HG02840 (cell line): ENCODE results near the gene FHIT.
"Not testable (repeated sequence)": the region's sequence is repeated elsewhere in the genome, so short reads cannot be mapped to it uniquely, and the experiment has no call there.

Source experiments
- ATAC-seq: cut with Tn5 transposase; IDR thresholded peaks from one replicate; pipeline ENCODE4 v1.9.1; 2021; ENCODE audit warnings: mild to moderate bottlenecking, moderate library complexity, moderate number of reproducible peaks; ENCODE audit not compliant: unreplicated experiment, low FRiP score

The FHIT gene

DNA sequence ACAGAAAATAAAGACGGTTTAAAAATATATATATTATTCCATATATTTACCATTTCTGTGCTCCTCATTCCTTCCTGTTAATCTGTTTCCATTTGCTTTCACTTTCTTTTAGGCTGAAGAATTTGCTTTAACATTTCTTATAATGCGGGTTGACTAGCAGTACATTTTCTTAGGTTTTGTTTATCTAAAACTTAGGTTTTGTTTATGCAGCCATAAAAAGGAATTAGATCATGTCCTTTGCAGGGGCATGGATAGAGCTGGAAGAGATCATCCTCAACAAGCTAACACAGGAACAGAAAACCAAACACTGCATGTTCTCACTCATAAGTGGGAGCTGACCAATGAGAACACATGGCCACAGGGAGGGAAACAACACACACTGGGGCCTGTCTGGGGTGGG is 578.1 kb downstream of the FHIT start:
- ATAC-seq: no peak

- ATAC-seq: not testable (repeated sequence)
Observed at GRCh38 chr3:60672337-60672736, 578.9 kb downstream of the FHIT start.

DNA sequence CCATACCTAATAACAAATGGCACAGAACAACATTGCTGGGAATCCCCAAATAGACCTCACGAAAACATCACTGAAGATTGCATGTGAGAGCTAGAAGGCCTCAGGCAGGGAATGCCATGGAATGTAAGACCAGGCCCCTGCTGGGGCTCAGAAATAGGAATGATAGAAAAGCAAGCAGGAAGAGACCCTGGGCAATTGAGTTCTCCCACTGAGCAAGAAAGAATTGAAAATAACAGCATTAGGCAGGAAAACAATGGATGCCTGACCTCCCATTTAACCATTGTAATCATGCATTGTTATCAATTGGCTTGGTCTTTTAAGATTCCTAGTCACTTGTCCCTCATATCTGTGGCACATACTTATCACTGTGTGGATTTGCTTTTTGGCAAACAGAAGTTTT is 581.6 kb downstream of the FHIT start:
- ATAC-seq: no peak

GRCh38 chr3:60660026-60660425 is 591.2 kb downstream of the FHIT start:
- no peak for ATAC-seq

GRCh38 chr3:60659098-60659497 is 592.2 kb downstream of the FHIT start:
- ATAC-seq: no peak

DNA sequence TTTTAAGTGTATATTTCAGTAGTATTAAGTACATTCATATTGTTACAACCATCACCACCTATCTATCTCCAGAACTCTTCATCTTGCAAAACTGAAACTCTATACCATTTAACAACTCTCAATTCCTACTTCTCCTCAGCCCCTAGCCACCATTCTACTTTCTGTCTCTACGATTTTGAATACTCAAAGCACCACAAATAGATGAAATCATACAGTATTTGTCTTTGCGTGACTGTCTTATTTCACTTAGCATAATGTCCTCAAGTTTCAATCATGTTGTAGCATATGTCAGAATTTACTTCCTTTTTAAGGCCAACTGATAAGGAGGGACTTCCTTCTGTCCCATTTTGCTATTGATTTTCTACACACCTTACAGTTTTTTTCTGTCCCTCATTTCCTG is 593.3 kb downstream of the FHIT start:
- no peak for ATAC-seq

GRCh38 chr3:60652829-60653228 is 598.4 kb downstream of the FHIT start:
- ATAC-seq: no peak

- ATAC-seq: no peak
Observed at GRCh38 chr3:60651799-60652198, 599.5 kb downstream of the FHIT start.

DNA sequence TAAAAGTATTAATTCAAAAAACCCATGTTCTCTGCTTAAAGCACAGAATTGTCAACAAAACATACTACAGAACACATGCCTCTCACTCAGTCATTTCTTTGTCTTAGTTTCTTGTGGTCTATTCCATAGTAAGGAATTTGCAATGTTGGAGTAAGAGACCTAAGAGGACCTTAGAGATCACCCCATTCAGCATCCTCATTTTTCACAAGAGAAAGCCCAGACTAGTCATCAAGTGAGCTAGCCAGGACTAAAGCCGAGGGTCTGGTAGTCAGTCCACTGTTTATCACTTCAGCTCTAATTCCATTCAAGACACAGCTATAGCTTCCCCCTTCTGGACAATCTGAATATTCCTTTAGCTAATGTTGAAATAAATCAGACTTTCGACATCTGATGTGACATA is 601.1 kb downstream of the FHIT start:
- no peak for ATAC-seq

DNA sequence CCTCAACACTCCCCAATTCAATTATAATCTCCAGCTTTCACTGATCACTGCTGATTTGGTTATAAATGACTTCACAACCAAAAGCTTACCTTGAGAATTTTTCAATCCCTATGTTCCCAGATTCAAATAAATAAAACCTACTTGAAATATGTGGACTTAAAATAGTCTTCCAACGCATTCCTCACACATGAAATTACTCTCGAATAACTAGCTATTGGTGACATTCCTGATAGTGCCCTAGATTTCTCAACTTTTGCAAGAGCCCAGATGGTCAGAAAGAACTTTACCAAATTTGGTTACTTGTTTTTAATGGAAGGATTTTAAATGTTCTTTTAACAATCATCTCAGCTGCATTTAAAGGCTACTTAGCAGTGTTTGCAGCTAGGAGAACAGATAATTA is 605.5 kb downstream of the FHIT start:
- ATAC-seq: no peak

GRCh38 chr3:60643831-60644230 is 607.4 kb downstream of the FHIT start:
- ATAC-seq: no peak

- ATAC-seq: no peak
Observed at GRCh38 chr3:60641354-60641753, 609.9 kb downstream of the FHIT start.

DNA sequence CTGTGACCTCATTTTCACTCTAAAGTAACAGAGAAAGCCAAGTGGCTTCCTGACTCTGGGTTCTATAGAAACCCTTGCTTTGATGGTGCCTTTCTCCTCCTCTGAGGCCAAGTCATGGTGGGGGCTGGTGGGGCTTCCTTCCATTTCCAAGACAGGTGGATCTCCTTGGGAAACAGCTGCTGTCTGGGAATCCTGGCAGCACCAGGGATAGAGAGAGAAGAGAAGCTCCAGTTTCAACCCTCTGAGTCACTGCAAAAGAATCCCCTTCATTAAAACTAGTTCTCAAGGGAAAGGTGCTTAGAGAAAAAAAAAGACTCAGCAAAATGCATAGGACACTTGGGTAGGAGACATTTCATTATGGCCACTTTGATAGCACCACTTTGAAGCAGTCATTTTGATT is 614.4 kb downstream of the FHIT start:
- no peak for ATAC-seq

- no peak for ATAC-seq
Observed at GRCh38 chr3:60633644-60634043, 617.6 kb downstream of the FHIT start.

- ATAC-seq: no peak
Observed at GRCh38 chr3:60631509-60631908, 619.7 kb downstream of the FHIT start.

GRCh38 chr3:60630953-60631352 is 620.3 kb downstream of the FHIT start:
- no peak for ATAC-seq

GRCh38 chr3:60629816-60630215 is 621.4 kb downstream of the FHIT start:
- no peak for ATAC-seq

DNA sequence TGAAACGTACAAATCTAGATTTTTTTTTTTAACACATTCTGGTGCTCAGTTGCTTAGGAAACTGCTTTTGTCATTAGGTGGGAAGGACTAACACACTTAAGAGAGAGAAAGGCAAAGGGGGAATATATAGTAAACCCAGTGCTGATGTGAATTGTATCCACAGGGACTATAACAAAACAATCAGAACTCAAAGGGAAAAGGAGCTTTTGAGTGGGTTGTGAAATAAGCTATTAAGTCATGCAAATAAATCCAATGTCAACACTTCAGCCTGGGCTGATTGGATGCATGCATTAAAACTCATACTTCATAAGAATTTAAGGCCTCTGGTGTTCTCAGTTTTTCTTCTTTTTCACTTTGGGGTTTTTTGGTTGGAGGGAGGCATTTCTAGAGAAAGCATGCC is 628.9 kb downstream of the FHIT start:
- no peak for ATAC-seq

DNA sequence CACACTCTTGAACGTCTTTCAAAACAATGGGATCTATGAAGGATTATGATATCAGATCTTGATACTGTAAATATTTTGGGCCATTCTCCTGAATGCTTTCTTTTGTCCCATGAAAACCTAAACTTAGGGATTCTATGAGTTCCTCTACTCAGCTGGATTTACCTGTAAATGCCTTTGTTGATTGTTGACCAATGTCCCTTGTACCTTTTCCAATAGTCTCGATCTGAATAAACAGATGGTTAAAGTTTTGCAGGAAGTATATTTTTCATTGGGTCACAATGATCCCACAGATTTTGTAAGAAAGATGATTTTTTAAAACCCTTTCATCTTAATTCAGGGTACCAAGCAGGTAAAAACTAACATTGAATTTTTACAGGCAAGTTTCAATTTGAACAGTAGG is 634.1 kb downstream of the FHIT start:
- no peak for ATAC-seq

GRCh38 chr3:60613769-60614303 is 637.4 kb downstream of the FHIT start:
- no peak for ATAC-seq

DNA sequence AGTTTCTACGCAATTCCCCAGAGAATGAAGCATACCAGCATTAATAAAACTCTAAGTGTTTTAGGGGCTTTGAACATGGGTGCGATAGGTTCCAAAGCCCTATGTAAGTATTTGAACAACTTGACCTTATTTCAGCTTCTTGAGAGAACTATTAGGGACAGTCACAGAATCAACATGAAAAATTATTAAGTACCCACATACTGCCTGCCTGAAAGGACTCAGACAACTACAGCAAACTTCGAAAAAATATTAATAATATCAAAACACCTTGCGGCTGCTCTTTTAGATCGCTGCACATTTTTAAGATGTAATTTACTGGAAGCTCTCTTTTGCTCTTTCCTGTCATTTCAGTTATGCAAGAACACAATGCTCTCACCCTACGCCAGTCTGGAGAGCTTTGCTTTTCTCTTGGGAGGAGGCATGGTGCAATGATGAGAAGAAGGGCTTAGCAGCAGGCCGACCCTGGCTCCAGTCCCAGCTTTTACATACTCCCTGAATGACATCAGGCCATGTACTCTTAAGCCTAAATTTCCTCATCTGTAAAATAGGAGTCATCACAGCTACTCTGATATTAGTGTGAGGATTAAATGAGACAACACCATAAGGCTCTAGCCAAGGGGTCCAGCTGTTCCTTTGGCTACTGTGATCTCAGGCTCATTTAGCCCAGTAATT is 640.7 kb downstream of the FHIT start:
- no peak for ATAC-seq

- no peak for ATAC-seq
Observed at GRCh38 chr3:60609446-60609845, 641.8 kb downstream of the FHIT start.

DNA sequence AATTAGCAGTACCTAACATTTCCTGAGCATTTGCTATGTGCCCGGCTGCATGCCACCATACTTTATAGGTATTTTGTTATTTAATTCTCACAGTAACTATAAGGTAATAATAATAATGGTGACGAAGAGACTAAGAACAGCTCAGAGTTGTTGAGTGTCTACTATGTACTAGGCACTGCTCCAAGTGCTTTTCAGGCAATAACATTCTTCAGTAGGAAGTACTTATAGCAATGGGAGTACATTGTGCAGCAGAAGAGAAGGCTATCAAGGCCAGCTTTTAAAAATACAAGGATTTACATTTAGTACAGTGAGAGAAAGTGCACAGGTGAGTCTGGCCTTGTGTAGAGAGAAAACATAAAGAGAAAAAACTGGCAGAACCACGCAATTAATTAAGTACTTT is 647.4 kb downstream of the FHIT start:
- no peak for ATAC-seq
